H9 (cell line): ENCODE data around the gene DICER1. TPM values are rescaled to one million over a fixed set of nuclear protein-coding genes. Genes with fewer than 3 reads are reported as not detected.

Source experiments
- DNase-seq: peaks from one replicate; pipeline ENCODE4 v3.0.0-alpha.2; 2017
- H2AFZ ChIP-seq: one replicate; pipeline ENCODE4 v1.6.1; 2013; ENCODE audit warnings: mild to moderate bottlenecking, low read length, control low read depth, moderate library complexity
- H2AK5ac ChIP-seq: 2 replicates; pipeline ENCODE4 v1.6.1; 2013; ENCODE audit warnings: low read length, control low read depth, mixed read lengths; ENCODE audit not compliant: insufficient read length
- H2BK120ac ChIP-seq: one replicate; pipeline ENCODE4 v1.6.1; 2013; ENCODE audit warnings: low read depth, mild to moderate bottlenecking, low read length, control low read depth, inconsistent platforms; ENCODE audit not compliant: poor library complexity, severe bottlenecking
- H2BK12ac ChIP-seq: 2 replicates; pipeline ENCODE4 v1.6.1; 2013; ENCODE audit warnings: low read length, control low read depth, mixed read lengths, low read depth; ENCODE audit not compliant: insufficient read length
- H2BK15ac ChIP-seq: 2 replicates; pipeline ENCODE4 v1.6.1; 2013; ENCODE audit warnings: low read depth, low read length, control low read depth
- H2BK20ac ChIP-seq: one replicate; pipeline ENCODE4 v1.6.1; 2013; ENCODE audit warnings: low read depth, mild to moderate bottlenecking, low read length, control low read depth, inconsistent platforms; ENCODE audit not compliant: poor library complexity, severe bottlenecking
- H2BK5ac ChIP-seq: 2 replicates; pipeline ENCODE4 v1.6.1; 2013; ENCODE audit warnings: low read length, control low read depth, mixed read lengths; ENCODE audit not compliant: insufficient read length
- H3K14ac ChIP-seq: 2 replicates; pipeline ENCODE4 v1.6.1; 2013; ENCODE audit warnings: low read length, control low read depth; ENCODE audit not compliant: insufficient read depth
- H3K18ac ChIP-seq: 2 replicates; pipeline ENCODE4 v1.6.1; 2013; ENCODE audit warnings: low read depth, mild to moderate bottlenecking, mixed read lengths, low read length, control low read depth; ENCODE audit not compliant: insufficient read length
- H3K23ac ChIP-seq: 2 replicates; pipeline ENCODE4 v1.6.1; 2013; ENCODE audit warnings: low read length, control low read depth, mixed read lengths, low read depth; ENCODE audit not compliant: insufficient read length
- H3K23me2 ChIP-seq: 2 replicates; pipeline ENCODE4 v1.6.1; 2013; ENCODE audit warnings: low read depth, mild to moderate bottlenecking, mixed read lengths, low read length, control low read depth; ENCODE audit not compliant: insufficient read length, poor library complexity, severe bottlenecking
- H3K27ac ChIP-seq: 2 replicates; pipeline ENCODE4 v1.5.1; 2013; ENCODE audit warnings: low read length, control low read depth, mixed read lengths, low read depth; ENCODE audit not compliant: insufficient read length
- H3K27me3 ChIP-seq: 2 replicates; pipeline ENCODE4 v1.6.1; 2013; ENCODE audit warnings: low read length, control low read depth, inconsistent platforms; ENCODE audit not compliant: insufficient read depth
- H3K4ac ChIP-seq: 2 replicates; pipeline ENCODE4 v1.6.1; 2013; ENCODE audit warnings: low read depth, mild to moderate bottlenecking, control low read depth, inconsistent platforms, low read length, moderate library complexity
- H3K4me1 ChIP-seq: 2 replicates; pipeline ENCODE4 v1.6.1; 2013; ENCODE audit warnings: low read length, control low read depth, inconsistent platforms; ENCODE audit not compliant: insufficient read depth
- H3K4me2 ChIP-seq: 2 replicates; pipeline ENCODE4 v1.6.1; 2013; ENCODE audit warnings: low read length, control low read depth, mixed read lengths; ENCODE audit not compliant: insufficient read length, insufficient read depth
- H3K56ac ChIP-seq: 2 replicates; pipeline ENCODE4 v1.6.1; 2013; ENCODE audit warnings: low read depth, mild to moderate bottlenecking, mixed read lengths, low read length, control low read depth; ENCODE audit not compliant: insufficient read length
- H3K79me1 ChIP-seq: 2 replicates; pipeline ENCODE4 v1.6.1; 2013; ENCODE audit warnings: low read depth, mild to moderate bottlenecking, moderate library complexity, low read length, control low read depth, inconsistent platforms; ENCODE audit not compliant: insufficient read depth, poor library complexity, severe bottlenecking
- H3K79me2 ChIP-seq: 2 replicates; pipeline ENCODE4 v1.6.1; 2013; ENCODE audit warnings: low read length, control low read depth, inconsistent platforms; ENCODE audit not compliant: insufficient read depth
- H3K9ac ChIP-seq: 2 replicates; pipeline ENCODE4 v1.6.1; 2013; ENCODE audit warnings: low read length, control low read depth, mixed read lengths; ENCODE audit not compliant: insufficient read length; ENCODE audit errors: extremely low read depth
- H3K9me3 ChIP-seq: one replicate; pipeline ENCODE4 v1.6.1; 2013; ENCODE audit warnings: low read depth, low read length, inconsistent platforms; ENCODE audit not compliant: control insufficient read depth
- H3T11ph ChIP-seq: one replicate; pipeline ENCODE4 v1.6.1; 2013; ENCODE audit warnings: mild to moderate bottlenecking, low read length, control low read depth, inconsistent platforms
- H4K20me1 ChIP-seq: one replicate; pipeline ENCODE4 v1.6.1; 2013; ENCODE audit not compliant: control insufficient read depth, insufficient read length, insufficient read depth
- H4K5ac ChIP-seq: 2 replicates; pipeline ENCODE4 v1.6.1; 2013; ENCODE audit warnings: low read depth, mild to moderate bottlenecking, mixed read lengths, low read length, control low read depth; ENCODE audit not compliant: insufficient read length
- H4K8ac ChIP-seq: replicated peaks from 2 replicates; pipeline ENCODE4 v1.6.1; 2013; ENCODE audit warnings: low read length, control low read depth, mixed read lengths, low read depth; ENCODE audit not compliant: insufficient read length
- H4K91ac ChIP-seq: 2 replicates; pipeline ENCODE4 v1.6.1; 2013; ENCODE audit warnings: low read depth, mild to moderate bottlenecking, moderate library complexity, mixed read lengths, low read length, control low read depth; ENCODE audit not compliant: insufficient read length
- H3K27ac Mint-ChIP-seq, 3 experiments: 2 replicates in 2 of 3; 3 replicates in 1 of 3; pipeline ENCODE4 v1.8.0; 2020 to 2021; ENCODE audit warnings: mixed read lengths in 3 of 3, mild to moderate bottlenecking in 1 of 3, moderate library complexity in 1 of 3
- H3K27me3 Mint-ChIP-seq: 2 replicates; pipeline ENCODE4 v1.8.0; 2021; ENCODE audit warnings: low read depth, mild to moderate bottlenecking, moderate library complexity, mixed read lengths
- H3K36me3 Mint-ChIP-seq, 3 experiments: 2 replicates in 2 of 3; 3 replicates in 1 of 3; pipeline ENCODE4 v1.8.0; 2020 to 2021; ENCODE audit warnings: low read depth in 3 of 3, mixed read lengths in 3 of 3; ENCODE audit not compliant: insufficient read depth in 1 of 3
- H3K4me1 Mint-ChIP-seq, 2 experiments: 2 replicates each; pipeline ENCODE4 v1.8.0; 2020; ENCODE audit warnings: mixed read lengths in 2 of 2
- H3K4me3 Mint-ChIP-seq, 2 experiments: 2 replicates in 1 of 2; 3 replicates in 1 of 2; pipeline ENCODE4 v1.8.0; 2020 to 2021; ENCODE audit warnings: mild to moderate bottlenecking in 2 of 2, mixed read lengths in 2 of 2, moderate library complexity in 1 of 2
- H3K9me3 Mint-ChIP-seq, 2 experiments: 2 replicates in 1 of 2; 3 replicates in 1 of 2; pipeline ENCODE4 v1.8.0; 2020; ENCODE audit warnings: mild to moderate bottlenecking in 2 of 2, mixed read lengths in 2 of 2, moderate library complexity in 1 of 2
- CTCF ChIP-seq: fragments of 200-600 bp; sonication (generic); conservative IDR thresholded peaks from 3 replicates; pipeline ENCODE4 v1.8.0; 2021; ENCODE audit warnings: antibody characterized with exemption, mild to moderate bottlenecking
- WGBS: extraction: QIAGEN DNeasy Blood & Tissue Kit; methylation state at CpG from one replicate; pipeline ENCODE4 v1.1.7; 2013; ENCODE audit warnings: missing lambda C conversion rate, low lambda C conversion rate, mixed read lengths; ENCODE audit not compliant: insufficient read length; ENCODE audit errors: extremely low coverage; 5-methylcytosine and 5-hydroxymethylcytosine counted together
- total RNA-seq: library from RNA; stranded (reverse); gene quantifications from 2 replicates; pipeline ENCODE4 v1.2.1, GENCODE V29; 2021

Gene DICER1
- total RNA-seq, 1 experiment from 2014 or later = 57.0 TPM

GRCh38 chr14:95123891-95124579, 33.3 kb downstream of the DICER1 start:
- no peak overlapping the region for H3K14ac ChIP-seq
- H4K91ac ChIP-seq = no peak overlapping the region
- H3K27ac ChIP-seq = no peak overlapping the region
- H3K56ac ChIP-seq = no peak overlapping the region
- H3K4me1 ChIP-seq = no peaks in the 10 kb centered on the region; the same call in 1 of the 2 replicates
- no peak overlapping the region for H3T11ph ChIP-seq
- H3K36me3 Mint-ChIP-seq = peaks cover 7 to 42% (median 21%) of the 10 kb centered on the region in 3 experiments; a peak in 6 of 7 replicates
- no peak overlapping the region for H3K27ac Mint-ChIP-seq
- no peak overlapping the region for H4K5ac ChIP-seq
- no peak overlapping the region for H4K8ac ChIP-seq
- H2BK12ac ChIP-seq = no peak overlapping the region
- peaks cover 2% of the 10 kb centered on the region; the same call in 1 of the 2 replicates for H3K79me2 ChIP-seq
- no peaks in the 10 kb centered on the region for H3K9me3 ChIP-seq
- H2AK5ac ChIP-seq = no peak overlapping the region
- H3K4me3 Mint-ChIP-seq = no peak overlapping the region
- H3K4ac ChIP-seq = no peak overlapping the region
- no peak overlapping the region for H2BK5ac ChIP-seq
- no peaks in the 10 kb centered on the region for H3K79me1 ChIP-seq
- H4K20me1 ChIP-seq = no peaks in the 10 kb centered on the region
- no peaks in the 10 kb centered on the region for H3K9me3 Mint-ChIP-seq
- 100% methylated on average over 1 of the region's 9 CpGs for WGBS
- no peak overlapping the region for H3K18ac ChIP-seq
- no peak overlapping the region for H3K4me2 ChIP-seq
- H3K27me3 Mint-ChIP-seq = no peaks in the 10 kb centered on the region
- H3K23ac ChIP-seq = no peak overlapping the region
- H3K9ac ChIP-seq = no peak overlapping the region
- no peak for TF ChIP-seq CTCF
- no peak for DNase-seq
- H3K23me2 ChIP-seq = no peaks in the 10 kb centered on the region
- no peak overlapping the region for H2BK120ac ChIP-seq
- H3K4me1 Mint-ChIP-seq = peaks cover 16 to 26% of the 10 kb centered on the region in 2 experiments
- no peak overlapping the region for H2BK20ac ChIP-seq
- no peak overlapping the region for H2AFZ ChIP-seq
- no peak overlapping the region for H2BK15ac ChIP-seq
- H3K27me3 ChIP-seq = no peaks in the 10 kb centered on the region
